HG03025 (cell line): ENCODE data around the gene YY1.

Experiments used
- ATAC-seq: cut with Tn5 transposase; IDR thresholded peaks from one replicate; pipeline ENCODE4 v1.9.1; 2021; ENCODE audit warnings: mild to moderate bottlenecking, moderate library complexity; ENCODE audit not compliant: unreplicated experiment, low FRiP score

The YY1 gene

GRCh38 chr14:100329233-100330006 lies 90.5 kb downstream of the YY1 start:
- ATAC-seq, result no peak

GRCh38 chr14:100330007-100330344 lies 91.0 kb downstream of the YY1 start:
- no peak for ATAC-seq

GRCh38 chr14:100330388-100330931 lies 91.5 kb downstream of the YY1 start:
- ATAC-seq, result no peak

GRCh38 chr14:100332071-100332639 lies 93.2 kb downstream of the YY1 start:
- no peak for ATAC-seq
